ENCODE data around the gene CAMTA1.

The CAMTA1 gene

DNA sequence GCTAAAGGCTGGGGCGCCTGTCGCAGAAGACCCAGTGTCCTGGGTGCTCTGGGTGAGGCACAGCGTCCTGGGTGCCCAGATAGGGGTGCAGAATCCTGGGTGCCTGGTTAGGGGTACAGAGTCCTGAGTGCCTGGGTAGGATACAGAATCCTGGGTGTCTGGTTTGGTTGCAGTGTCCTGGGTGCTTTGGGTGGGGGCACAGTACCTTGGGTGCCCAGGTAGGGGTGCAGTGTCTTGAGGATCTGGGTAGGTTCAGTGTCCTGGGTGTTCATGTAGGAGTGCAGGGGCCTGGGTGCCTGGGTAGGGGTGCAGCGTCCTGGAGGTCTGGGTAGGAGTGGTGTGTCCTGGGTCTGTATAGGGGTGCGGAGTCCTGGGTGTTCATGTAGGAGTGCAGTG is 178.7 kb downstream of the CAMTA1 start:
- DNase-seq: no peak

DNA sequence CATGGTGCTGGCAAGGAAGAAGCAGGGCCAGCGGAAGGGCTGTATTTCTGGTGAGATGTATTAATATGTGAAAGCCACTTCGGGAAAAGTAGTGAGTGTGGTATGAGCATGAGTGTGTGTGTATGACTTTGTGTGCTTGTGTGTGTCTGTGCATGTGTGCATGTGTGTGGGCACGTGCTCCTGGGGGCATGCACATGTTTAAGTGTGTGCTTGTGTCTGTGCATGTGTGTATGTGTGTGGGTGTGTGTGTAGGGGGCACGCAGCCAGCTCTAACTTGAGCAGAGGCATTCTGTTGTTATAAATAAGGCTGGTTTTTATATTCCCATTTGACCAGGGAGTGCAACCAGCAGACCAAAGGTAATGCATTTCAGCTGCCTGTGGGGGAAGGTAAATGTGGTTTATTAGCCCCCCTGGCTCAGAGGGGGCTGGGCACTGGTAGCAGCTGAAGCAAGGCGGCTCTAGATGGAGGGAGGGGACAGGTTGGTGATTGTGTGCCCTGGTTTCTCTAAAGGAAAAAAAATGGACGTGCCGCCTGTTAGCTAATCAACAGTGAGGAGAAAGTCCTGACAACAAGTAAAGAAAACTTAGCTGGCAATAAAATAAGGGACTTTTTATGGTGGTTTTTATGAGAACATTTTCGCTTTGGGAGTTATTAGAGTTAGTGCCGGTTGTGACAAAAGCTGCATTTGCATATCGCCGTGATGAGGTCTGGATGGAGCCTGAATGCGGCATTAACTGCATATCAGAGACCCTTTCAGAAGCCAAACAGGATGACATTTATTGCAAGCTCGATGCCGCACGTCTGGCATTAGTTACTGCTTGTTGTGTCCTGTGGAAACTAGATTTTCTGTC is 180.1 kb downstream of the CAMTA1 start:
- DNase-seq: no peak

DNA sequence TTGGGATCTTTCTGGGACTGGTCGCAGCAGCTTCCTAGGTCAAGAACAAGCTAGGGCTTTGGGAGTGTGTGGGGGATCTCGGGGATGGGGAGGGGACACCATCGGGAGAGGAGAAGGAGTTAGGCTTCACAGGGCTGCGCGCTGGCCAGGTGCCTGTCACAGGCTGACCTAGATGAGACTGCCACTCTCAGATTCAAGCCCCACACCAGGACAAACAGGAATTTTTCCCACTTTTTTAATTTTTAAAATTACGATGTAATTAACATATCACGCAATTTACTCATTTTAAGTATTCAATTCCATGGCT is 180.6 kb downstream of the CAMTA1 start:
- DNase-seq: no peak

DNA sequence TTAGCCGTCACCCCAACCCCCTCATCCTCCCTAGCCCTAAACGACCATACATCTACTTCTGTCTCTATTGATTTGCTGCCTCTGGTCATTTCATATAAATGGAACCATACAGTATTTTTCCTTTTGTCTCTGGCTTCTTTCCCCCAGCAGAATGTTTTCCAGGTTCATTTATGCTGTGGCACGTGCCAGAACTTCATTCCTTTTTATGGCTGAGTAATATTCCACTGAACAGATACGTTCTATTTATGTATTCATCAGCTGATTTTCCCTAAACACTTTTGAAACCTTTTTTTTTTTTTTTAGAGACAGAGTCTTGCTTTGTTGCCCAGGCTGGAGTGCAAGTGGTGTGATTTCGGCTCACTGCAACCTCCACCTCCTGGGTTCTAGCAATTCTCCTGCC is 181.1 kb downstream of the CAMTA1 start:
- DNase-seq: no peak

DNA sequence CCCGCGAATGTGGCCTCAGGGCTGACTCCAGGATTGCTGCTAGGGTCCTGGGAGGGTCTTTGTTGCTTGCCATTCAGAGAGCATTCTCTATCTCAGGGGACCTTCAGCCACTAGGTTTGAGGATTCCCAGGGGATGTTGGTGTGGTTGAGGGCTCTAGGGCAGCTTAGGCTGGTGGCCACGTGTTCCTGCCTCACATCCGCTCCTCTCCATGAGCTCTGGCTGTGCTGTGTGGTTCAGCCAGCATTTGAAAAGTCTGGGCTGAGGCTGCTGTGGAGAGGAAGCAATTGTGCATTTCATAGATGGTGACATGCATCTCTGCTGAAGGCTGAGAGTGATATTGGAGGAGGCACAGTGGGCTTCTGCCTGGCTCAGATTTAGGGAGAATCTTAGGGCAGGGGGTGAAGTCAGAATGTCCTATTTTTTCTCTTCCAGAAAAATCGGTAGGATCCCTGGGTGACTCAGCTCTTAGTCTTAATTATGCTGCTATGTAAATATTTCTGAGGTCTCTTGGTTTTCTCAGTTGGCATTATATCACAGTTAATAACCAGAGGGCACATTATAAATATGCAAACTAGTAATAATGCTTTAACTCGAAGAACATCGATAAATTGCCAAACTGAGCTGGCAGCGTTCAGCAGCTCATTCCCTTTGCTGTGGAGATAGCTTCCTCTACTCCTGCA is 182.3 kb downstream of the CAMTA1 start:
- no peak for DNase-seq

DNA sequence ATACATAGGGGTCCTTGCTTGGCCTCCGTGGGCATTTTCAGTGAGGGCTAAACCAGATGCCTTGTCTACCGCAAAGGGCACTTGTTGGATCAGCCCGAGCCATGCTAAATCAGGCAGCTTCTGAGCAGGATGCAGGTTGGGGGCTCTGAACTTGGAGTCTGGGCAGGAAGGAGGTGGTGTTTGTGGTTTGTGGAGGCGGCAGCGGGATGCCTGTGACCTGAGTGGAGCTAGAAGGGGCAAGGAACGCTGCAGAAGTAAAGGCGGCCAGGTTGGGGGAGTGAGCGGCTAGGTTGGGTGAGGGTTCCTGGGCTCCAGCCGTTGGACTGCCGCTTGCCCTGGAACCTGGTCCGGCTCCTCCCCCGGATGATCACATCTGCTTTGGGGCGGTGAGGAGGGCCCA is 183.9 kb downstream of the CAMTA1 start:
- DNase-seq: no peak

DNA sequence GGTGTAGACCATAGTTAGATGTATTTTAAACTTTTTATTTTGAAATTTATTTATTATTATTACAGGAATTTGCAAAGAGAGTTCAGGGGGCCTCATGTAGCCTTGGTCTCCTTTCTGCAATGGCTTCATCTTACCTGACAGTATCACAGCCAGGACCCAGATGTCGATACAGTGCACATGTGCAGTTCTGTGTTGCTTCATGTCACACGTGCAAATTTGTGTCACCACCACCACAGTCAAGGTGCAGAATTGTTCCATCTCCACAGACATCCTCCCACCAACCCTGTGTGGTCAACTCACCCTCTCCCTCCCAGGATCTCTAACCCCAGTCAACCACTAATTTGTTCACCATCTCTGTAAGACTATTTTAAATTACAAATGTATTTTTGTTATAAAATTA is 184.5 kb downstream of the CAMTA1 start:
- no peak for DNase-seq

DNA sequence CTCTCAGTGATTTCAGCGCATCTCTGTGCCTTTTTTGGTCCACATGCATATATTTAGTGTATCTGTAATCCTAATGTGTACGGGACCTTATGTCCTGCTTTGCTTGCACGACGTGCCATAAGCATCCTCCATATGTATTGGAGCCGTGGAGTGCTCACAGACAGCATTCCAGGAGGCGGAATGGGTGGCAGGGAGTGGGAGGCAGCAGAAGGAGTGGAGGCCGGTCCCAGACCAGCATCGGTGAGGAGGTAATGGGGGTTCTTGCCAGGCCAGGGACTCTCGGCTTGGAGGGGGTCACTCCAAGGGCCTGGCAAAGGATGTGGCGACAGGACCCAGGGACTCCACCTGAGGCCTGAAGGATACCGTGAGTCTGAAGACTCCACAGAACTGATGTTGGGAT is 185.0 kb downstream of the CAMTA1 start:
- no peak for DNase-seq

DNA sequence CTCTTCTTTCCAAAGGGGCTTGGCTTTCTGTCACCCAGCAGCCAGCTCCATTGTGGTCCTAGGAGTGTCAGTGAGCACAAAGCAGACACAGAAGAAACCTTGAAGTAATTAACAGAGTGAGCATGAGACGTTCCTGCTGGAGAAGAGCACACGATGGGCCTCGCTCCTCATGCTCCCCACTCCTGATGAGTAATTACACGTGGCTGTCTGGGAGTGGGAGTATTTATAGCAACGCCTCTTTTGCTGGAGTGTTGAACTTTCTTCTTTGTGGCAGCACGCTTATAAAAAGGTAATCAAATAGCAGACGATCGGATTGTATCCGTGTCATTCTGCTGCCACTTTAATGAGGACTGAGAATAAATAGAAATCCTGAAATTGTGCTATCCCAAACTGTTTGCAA is 185.8 kb downstream of the CAMTA1 start:
- DNase-seq: no peak

DNA sequence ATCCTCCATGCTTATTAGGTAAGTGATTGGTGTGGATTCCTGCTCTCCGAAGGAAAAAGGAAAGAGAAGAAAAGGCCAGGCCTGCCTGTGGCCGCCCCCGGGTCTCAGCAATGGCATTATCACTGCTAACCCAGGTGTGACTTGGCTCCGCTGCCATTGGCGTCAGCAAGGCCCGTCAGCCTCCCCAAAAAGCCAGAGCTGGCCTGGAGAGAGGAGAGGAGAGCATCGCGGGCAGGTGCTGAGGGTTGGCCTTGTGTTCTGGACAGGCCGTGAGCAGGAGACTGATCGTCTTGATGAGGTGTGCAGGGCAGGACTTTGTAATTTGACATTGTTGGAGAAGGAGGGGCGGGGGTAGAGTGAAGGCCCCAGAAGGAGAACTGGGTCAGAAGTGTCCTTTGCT is 186.4 kb downstream of the CAMTA1 start:
- no peak for DNase-seq

DNA sequence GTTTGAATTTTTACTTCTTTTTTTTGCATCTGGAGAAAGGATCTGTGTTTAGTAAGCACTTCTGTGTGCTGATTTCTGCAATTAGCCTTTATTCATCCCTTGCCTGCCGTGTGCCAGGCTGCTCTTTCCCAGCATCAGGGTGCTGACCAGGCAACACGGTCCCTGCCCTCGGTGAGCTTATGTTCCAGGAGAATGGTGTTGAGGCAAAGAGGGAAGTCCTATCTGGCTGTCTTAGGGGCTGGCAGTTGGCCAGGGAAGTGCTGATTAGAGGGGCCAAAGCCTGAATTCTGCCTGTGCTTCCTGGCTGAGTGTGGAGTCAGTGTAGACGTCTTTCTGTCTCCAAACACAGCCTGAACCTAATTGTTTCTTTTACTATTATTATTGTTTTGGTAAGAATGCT is 187.1 kb downstream of the CAMTA1 start:
- DNase-seq: no peak

DNA sequence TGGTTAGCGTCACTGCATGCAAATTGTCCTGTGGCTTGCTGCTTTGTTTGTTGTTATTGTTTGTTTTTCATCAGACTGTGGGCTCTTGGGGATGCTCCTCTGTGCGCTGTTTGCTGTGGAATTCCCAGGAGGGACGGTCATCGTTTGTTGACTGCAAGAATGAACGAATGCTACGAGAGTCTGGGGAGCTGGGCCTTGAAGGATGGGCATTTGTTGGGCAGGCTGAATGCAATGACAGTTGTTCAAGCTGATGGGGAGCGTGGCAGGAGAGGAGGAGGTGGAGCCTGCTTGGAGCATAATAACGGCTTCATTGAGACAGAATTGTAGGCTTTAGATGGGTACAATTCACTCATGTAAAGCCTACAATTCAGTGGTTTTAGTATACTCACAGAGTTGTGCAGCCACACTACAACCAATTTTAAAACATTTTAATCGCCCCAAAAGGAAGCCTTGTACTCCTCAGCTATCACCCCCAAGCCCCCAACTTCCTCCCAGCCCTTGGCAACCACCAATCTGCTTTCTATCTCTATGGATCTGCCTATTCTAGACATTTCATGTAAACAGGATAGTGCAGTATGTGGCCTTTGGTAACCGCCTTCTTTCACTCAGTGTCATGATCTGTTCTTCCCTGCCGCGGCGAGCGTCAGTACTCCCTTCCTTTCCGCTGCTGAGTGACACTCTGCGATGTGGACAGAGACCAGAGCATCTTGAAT is 190.2 kb downstream of the CAMTA1 start:
- DNase-seq: no peak

DNA sequence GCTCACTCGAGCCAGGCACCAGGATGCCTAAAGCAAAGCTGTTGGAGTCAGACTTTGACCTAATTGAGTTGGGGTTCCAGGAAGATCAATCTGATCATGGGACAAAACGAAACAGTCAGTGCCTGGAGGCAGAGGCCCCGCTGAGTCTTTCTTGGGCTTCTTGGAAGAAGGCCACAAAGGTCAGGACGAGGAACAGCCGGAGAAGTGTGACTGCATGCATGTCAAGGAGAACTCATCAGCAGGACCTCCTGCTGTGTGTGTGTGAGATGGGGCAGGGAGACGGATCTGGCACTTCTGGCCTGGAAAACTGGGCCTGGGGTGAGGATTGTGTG is 190.8 kb downstream of the CAMTA1 start:
- DNase-seq: no peak

DNA sequence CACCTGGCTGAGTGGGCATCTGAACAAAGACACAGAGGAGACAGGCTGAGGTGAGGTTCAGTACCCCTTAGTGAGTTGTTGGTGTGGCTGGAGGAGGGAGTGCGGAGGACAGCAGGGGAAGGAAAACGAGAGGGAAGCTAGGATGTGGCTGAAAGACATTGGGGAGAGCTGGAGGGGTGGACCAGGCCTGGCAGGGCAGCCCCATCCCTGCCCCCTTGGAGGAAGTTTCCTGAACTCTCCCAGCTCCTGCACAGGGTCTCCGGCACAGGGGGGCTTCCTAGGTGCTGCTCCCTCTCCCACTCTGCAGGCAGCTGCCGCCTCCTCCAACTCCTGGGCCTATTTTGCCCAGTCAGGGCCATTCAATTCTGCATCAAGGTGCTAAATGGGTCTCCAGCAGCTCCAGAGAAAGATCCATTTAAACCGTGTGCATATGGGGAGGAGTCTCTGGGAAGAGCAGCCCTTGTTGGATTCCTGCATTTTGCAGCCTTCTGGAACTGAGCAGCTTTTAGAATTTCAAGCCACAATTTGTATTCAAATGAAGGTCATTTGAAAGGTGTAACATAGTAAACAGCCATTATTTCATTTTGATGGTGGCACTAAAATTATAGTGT is 193.9 kb downstream of the CAMTA1 start:
- DNase-seq: no peak

DNA sequence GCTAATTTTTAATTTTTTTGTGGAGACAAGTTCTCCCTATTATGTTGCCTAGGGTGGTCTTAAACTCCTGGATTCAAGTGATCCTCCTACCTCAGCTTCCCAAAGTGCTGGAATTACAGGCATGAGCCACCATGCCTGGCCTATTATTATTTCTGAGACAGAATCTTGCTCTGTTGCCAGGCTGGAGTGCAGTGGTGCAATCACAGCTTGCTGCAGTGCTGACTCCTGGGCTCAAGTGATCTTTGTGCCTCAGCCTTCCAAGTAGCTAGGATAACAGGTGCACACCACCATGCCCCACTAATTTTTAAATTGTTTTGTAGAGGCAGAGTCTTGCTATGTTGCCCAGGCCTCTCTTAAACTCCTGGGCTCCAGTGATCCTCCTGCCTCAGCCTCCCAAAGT is 196.3 kb downstream of the CAMTA1 start:
- DNase-seq: no peak

DNA sequence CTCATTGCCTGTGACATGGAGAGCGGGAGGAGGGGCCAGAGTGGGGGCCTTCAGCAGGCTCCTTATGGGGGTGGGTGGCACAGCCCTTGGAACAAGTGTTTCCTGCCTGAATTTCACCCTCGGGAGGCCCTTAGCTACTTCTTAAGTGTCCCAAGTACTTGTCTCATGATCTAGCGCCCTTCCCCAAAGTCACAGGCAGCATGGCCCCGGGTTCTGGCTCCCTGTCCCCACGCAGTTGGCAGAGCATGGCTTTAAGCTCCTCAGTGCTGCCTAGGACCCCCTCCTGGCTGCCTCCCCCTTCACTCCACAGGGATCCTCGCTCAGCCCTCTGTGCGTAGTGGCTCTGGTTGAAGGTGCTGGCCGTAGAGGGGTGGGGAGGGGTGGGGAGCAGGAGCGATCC is 197.2 kb downstream of the CAMTA1 start:
- DNase-seq: no peak

DNA sequence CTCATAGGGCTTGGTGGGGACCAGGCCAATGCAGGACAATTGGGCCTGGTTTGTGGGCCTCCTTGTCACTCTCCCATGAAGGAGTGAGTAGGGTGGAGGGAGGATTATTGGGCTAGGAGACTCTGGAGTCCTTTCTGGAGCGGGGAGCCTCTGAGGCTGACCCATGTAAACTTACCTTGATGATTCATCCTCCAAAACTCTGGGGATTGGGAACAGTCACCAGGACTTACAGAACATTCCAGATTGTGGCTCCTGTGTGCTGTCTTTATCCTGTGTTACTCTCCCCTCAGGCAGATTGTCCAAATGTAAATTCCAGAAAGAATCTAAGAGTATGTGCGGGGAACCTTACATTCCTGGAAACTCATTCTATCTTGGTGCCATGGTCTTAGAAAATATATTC is 197.6 kb downstream of the CAMTA1 start:
- no peak for DNase-seq

DNA sequence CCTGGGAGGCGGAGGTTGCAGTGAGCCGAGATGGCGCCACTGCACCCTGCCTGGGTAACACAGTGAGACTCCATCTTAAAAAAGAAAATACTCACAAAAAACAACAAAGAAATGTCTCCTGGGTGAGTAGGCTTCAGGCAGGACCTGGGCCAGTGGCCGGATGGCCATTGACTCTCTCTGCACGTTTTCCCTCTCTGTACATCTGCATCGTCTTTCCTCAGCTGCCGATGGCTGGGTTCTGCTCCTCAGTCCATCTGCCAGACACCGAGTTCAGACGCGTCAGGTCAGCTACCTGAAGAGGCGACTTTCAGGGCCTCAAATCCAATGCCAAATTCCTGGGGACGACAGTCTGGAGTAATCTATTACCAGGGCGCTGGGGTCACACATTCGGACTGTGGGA is 199.3 kb downstream of the CAMTA1 start:
- no peak for DNase-seq

DNA sequence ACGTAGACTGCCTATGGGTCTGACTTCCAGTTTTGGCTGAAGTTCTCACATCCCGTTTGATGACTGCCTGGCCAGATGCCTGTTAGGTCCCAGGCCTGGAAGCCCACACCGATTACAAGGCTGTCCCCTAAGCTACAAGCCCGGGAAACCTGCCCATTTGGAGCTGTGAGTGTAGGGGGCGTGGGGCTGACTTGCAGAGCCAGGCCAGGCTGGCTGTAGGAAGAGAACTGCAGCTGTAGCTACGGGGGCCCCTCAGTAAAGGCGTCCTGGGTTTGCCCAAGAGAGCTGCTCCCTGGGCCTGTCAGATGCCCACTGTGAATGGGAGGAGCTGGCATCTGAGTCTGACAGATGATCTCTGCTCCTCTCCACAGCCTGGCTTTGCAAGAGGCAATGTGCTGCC is 199.7 kb downstream of the CAMTA1 start:
- DNase-seq: no peak

DNA sequence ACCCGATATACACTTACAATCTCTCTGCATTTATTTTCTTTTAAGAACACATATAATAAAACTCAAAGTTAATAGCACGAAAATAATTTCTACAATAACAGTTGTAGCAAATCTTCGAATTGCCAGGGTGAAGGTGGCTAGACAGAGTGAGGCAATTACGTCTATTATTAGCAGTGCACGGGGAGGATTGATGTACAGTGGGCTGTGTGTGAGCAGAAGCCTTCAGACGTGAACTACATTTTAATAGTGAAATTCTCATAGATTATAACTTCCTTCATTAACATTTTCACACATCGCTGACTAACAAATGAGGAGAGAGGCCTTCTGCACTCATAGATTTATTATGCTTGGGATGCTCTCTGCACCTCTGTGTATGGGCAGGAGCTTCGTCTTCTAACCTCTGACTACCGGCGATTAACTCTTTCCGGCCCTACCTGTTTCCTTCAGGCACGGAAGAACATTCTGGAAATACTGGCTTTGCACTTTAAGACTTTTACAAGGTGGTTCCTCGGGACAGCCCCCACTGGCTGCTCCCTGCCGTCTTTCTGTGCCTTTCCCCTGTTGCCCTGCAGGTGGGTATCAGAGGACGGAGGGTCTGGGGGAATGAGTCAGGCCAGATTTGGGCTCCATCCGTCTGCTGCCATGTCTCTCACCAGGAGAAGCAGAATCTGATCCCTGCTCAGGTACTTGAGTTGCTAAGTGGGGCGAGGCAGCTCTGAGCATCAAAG is 200.5 kb downstream of the CAMTA1 start:
- DNase-seq: no peak

DNA sequence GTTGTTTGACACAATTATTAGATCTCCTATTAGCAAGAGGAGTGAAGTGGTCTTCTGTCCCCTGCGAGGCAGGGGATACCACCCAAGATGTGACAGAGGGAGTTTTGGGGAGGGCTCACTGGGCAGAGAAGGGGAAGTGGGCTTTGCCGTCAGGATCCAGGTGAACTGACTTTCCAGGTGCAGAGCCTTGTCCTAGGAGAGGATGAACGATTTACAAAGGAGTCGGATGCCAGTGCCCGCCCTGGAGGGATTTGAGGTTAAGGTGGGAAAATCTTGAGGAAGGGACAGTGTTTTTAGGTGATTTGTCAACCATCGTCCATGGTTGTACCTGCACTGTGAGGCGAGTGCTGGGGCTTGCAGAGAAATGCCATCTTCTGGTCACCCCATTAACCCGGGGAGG is 201.0 kb downstream of the CAMTA1 start:
- DNase-seq: no peak

DNA sequence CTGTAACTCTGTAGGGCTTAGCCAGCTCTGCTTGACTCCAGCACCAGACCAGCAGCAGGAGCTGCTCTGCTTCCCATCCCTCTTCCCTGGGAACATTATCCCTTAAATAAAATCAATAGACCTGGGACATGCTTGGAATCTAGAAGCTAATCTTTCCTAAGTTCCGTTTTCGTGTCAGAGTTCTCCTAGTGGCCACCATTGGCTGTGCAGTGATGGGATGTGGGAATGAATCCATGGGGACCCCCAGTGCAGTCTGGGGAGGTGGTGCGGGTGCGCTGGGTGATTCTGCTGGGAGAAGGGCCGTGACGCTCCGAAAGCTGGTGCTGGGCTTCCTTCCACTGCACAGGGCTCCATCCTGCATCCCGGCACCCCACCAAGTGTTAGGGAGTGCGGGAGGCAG is 202.7 kb downstream of the CAMTA1 start:
- DNase-seq: no peak

DNA sequence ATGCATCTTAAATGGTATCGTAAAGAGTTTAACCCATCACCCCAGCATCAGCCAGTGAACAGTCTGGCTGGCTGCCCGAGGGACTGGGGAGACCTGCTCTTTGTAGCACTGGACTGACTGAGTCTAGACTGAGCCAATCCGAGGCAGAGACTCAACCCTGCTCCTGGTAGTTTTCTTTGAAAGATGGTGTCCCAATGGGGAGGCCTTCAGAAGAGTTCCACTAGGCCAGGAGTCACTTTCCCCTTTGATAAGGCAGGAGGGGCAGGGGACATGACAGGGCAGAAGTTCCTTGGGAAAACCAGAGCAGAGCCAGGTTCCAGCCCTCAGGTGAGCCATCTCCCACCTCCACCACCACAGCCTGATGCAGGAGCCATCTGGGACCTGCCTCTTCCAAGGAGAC is 203.5 kb downstream of the CAMTA1 start:
- no peak for DNase-seq
